Panc1 (cell line): Measurements from ENCODE around the gene INPP1. TPM values are rescaled to one million over a fixed set of nuclear protein-coding genes. Genes with fewer than 3 reads are reported as not detected.

Experiments
- ATAC-seq: fragments of 200-7000 bp; cut with Tn5 transposase; 2 replicates; pipeline ENCODE4 v1.9.1; 2020; ENCODE audit warnings: mild to moderate bottlenecking, moderate library complexity
- BruUV-seq: library from RNA; stranded (reverse); fragments of 400-500 nt; replicated peaks from 2 replicates; lab custom pipeline; 2021; lab: Mats Ljungman, UMichigan
- CTCF ChIA-PET: fragments of 300-600 bp; sonication (Branson Sonifier 250); formaldehyde crosslinking; loops from one replicate; lab custom pipeline; 2022; ENCODE audit warnings: antibody characterized with exemption; lab: Charles Lee
- POLR2A ChIA-PET: fragments of 300-600 bp; sonication (Branson Sonifier 250); formaldehyde crosslinking; loops from one replicate; lab custom pipeline; 2022; ENCODE audit warnings: antibody characterized with exemption; lab: Charles Lee
- DNase-seq: peaks from one replicate; pipeline ENCODE4 v3.0.0-alpha.2; 2010; ENCODE audit warnings: low read depth, low spot score
- H3K27ac ChIP-seq: 2 replicates; pipeline ENCODE4 v1.5.1; 2011; ENCODE audit warnings: mild to moderate bottlenecking, low read length, inconsistent platforms
- H3K27me3 ChIP-seq: fragments of 200-500 bp; sonication (Bioruptor generic); 2 replicates; pipeline ENCODE4 v1.6.0; 2014; ENCODE audit warnings: low read length, inconsistent platforms; ENCODE audit not compliant: control insufficient read depth, insufficient read depth
- H3K36me3 ChIP-seq: fragments of 200-500 bp; sonication (Bioruptor generic); 2 replicates; pipeline ENCODE4 v1.5.1; 2014; ENCODE audit warnings: inconsistent platforms, mild to moderate bottlenecking, low read length, moderate library complexity; ENCODE audit not compliant: control insufficient read depth, insufficient read depth
- H3K4me1 ChIP-seq: 2 replicates; pipeline ENCODE4 v1.5.1; 2011; ENCODE audit warnings: inconsistent platforms, mild to moderate bottlenecking, low read length, moderate library complexity; ENCODE audit not compliant: control insufficient read depth, insufficient read depth
- H3K4me3 ChIP-seq, 2 experiments: 2 replicates each; pipeline ENCODE4 v1.5.1; 2011 to 2012; ENCODE audit warnings: low read depth in 2 of 2, low read length in 2 of 2, mild to moderate bottlenecking in 2 of 2, inconsistent platforms in 1 of 2, moderate library complexity in 1 of 2
- H3K9me3 ChIP-seq: fragments of 200-500 bp; sonication (Bioruptor generic); 2 replicates; pipeline ENCODE4 v1.5.1; 2014; ENCODE audit warnings: low read depth, mild to moderate bottlenecking, inconsistent platforms, low read length, moderate library complexity; ENCODE audit not compliant: control insufficient read depth, insufficient read depth
- POLR2AphosphoS5 ChIP-seq: IDR thresholded peaks from 2 replicates; pipeline ENCODE4 v1.6.1; 2012; ENCODE audit warnings: mild to moderate bottlenecking, low read depth, low read length, moderate library complexity
- SIN3A ChIP-seq: IDR thresholded peaks from 2 replicates; pipeline ENCODE4 v1.6.1; 2012; ENCODE audit warnings: low read depth, mild to moderate bottlenecking, low read length, moderate library complexity, borderline replicate concordance; ENCODE audit not compliant: insufficient read depth
- TCF7L2 ChIP-seq: IDR thresholded peaks from 2 replicates; pipeline ENCODE4 v1.6.1; 2011; ENCODE audit warnings: mild to moderate bottlenecking, low read depth, low read length, inconsistent platforms
- in situ Hi-C: cut with HindIII; loops from 2 replicates; pipeline ENCODE4 v1.10.0; 2016; ENCODE audit warnings: low sequenced_read_pairs, low pct_unique_long_range_greater_than_20kb
- intact Hi-C: fragments of 100-400 bp; cut with micrococcal nuclease; formaldehyde crosslinking; loops from one replicate; pipeline ENCODE4 v1.10.0; 2022; ENCODE audit not compliant: unreplicated experiment
- total RNA-seq: library from RNA; stranded (reverse); gene quantifications from one replicate; pipeline ENCODE4 v1.2.1, GENCODE V29; 2021; ENCODE audit not compliant: unreplicated experiment
- TF ChIP-seq, protein P1 (sequence below): fragments of 450-650 bp; IDR thresholded peaks from 2 replicates; pipeline ENCODE4 v1.5.1; 2017; ENCODE audit warnings: mild to moderate bottlenecking
- TF ChIP-seq, protein P2 (sequence below), 2 experiments: IDR thresholded peaks; 2 replicates each; pipeline ENCODE4 v1.6.1; 2011 to 2012; ENCODE audit warnings: low read depth in 2 of 2, control low read depth in 1 of 2, low read length in 1 of 2, mild to moderate bottlenecking in 1 of 2, moderate library complexity in 1 of 2; ENCODE audit not compliant: insufficient read depth in 1 of 2

Gene INPP1
- total RNA-seq, 1 experiment from 2014 or later = 10.8 TPM

DNA sequence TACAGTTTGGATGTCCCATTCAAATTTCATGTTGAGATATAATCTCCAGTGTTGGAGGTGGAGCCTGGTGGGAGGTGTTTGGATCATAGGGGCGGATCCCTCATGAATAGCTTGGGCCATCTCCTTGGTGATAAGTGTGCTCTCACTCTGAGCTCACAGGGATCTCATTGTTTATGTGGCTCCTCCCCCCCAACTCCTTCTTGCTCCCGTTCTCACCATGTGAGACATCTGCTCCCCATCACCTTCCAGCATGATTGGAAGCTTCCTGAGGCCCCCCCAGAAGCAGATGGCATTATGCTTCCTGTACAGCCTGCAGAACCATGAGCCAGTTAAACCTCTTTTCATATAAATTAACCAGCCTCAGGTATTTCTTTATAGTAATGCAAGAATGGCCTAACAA, 3.0 kb upstream of the INPP1 start:
- CTCF ChIA-PET = no interaction called here
- no TSS peak for BruUV-seq
- peaks cover 6% of the 10 kb centered on the region for H3K4me1 ChIP-seq
- no peaks in the 10 kb centered on the region for H3K9me3 ChIP-seq
- no peak overlapping the region for H3K27ac ChIP-seq
- in situ Hi-C loops (no loop called here), intact Hi-C loops (no loop called here)
- H3K36me3 ChIP-seq = no peaks in the 10 kb centered on the region; the same call in 1 of the 2 replicates
- no peaks in the 10 kb centered on the region for H3K27me3 ChIP-seq
- TF ChIP-seq POLR2AphosphoS5 = no peak
- TF ChIP-seq TCF7L2 = no peak
- TF ChIP-seq SIN3A = no peak
- TF ChIP-seq, protein P1, sequence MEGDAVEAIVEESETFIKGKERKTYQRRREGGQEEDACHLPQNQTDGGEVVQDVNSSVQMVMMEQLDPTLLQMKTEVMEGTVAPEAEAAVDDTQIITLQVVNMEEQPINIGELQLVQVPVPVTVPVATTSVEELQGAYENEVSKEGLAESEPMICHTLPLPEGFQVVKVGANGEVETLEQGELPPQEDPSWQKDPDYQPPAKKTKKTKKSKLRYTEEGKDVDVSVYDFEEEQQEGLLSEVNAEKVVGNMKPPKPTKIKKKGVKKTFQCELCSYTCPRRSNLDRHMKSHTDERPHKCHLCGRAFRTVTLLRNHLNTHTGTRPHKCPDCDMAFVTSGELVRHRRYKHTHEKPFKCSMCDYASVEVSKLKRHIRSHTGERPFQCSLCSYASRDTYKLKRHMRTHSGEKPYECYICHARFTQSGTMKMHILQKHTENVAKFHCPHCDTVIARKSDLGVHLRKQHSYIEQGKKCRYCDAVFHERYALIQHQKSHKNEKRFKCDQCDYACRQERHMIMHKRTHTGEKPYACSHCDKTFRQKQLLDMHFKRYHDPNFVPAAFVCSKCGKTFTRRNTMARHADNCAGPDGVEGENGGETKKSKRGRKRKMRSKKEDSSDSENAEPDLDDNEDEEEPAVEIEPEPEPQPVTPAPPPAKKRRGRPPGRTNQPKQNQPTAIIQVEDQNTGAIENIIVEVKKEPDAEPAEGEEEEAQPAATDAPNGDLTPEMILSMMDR = no peak
- TF ChIP-seq, protein P2, sequence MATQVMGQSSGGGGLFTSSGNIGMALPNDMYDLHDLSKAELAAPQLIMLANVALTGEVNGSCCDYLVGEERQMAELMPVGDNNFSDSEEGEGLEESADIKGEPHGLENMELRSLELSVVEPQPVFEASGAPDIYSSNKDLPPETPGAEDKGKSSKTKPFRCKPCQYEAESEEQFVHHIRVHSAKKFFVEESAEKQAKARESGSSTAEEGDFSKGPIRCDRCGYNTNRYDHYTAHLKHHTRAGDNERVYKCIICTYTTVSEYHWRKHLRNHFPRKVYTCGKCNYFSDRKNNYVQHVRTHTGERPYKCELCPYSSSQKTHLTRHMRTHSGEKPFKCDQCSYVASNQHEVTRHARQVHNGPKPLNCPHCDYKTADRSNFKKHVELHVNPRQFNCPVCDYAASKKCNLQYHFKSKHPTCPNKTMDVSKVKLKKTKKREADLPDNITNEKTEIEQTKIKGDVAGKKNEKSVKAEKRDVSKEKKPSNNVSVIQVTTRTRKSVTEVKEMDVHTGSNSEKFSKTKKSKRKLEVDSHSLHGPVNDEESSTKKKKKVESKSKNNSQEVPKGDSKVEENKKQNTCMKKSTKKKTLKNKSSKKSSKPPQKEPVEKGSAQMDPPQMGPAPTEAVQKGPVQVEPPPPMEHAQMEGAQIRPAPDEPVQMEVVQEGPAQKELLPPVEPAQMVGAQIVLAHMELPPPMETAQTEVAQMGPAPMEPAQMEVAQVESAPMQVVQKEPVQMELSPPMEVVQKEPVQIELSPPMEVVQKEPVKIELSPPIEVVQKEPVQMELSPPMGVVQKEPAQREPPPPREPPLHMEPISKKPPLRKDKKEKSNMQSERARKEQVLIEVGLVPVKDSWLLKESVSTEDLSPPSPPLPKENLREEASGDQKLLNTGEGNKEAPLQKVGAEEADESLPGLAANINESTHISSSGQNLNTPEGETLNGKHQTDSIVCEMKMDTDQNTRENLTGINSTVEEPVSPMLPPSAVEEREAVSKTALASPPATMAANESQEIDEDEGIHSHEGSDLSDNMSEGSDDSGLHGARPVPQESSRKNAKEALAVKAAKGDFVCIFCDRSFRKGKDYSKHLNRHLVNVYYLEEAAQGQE (IDR thresholded peaks at IDR 0.05; ENCODE audit: insufficient read depth in 1 of 2, low read depth in 2 of 2, low read length in 1 of 2) = no peak
- POLR2A ChIA-PET = no interaction called here
- H3K4me3 ChIP-seq = no peak overlapping the region
- no peak for ATAC-seq
- DNase-seq = no peak

DNA sequence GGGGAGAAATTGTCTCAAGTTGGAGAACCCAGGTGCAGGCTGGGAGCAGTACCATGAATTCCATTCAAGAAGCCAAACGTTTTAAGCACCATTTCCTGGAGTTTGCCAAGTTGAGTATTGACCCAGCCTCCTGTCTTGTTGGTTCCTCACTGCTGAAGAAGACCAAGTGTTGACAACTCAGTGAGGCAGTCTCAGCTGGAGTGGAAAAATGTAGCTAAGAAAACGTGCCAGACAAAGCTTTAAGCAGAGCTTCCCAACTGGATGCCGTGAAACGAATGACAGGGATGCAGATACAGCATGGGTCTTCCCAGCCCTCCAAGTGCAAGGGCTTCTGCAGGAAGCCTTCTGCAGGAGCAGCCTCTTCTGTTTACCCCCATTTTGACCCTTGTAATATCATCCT, 778 bp upstream of the INPP1 start:
- in situ Hi-C loops (no loop called here), intact Hi-C loops (no loop called here)
- Histone ChIP-seq H3K4me1 (peaks cover 6% of the 10 kb centered on the region), H3K27me3 (no peaks in the 10 kb centered on the region), H3K36me3 (no peaks in the 10 kb centered on the region; the same call in 1 of the 2 replicates), H3K4me3 (no peak overlapping the region), H3K27ac (no peak overlapping the region), H3K9me3 (no peaks in the 10 kb centered on the region)
- no peak for ATAC-seq
- no peak for DNase-seq
- POLR2A ChIA-PET = no interaction called here
- TF ChIP-seq TCF7L2 = no peak
- TF ChIP-seq, protein P1 = no peak
- TF ChIP-seq POLR2AphosphoS5 = no peak
- TF ChIP-seq, protein P2 (IDR thresholded peaks at IDR 0.05; ENCODE audit: insufficient read depth in 1 of 2, low read depth in 2 of 2, low read length in 1 of 2) = no peak
- no peak for TF ChIP-seq SIN3A
- CTCF ChIA-PET = interaction anchor here (1.4 kb wide), 1 partner anchor 23 kb away, joined by 5 read pairs; the partner anchor contains the start of gene HIBCH
- no TSS peak for BruUV-seq
